Measurements from ENCODE around the gene HK1.
A peak's percentile ranks its signal among the peaks of the same experiment; 100 is the strongest.

HK1 gene

DNA sequence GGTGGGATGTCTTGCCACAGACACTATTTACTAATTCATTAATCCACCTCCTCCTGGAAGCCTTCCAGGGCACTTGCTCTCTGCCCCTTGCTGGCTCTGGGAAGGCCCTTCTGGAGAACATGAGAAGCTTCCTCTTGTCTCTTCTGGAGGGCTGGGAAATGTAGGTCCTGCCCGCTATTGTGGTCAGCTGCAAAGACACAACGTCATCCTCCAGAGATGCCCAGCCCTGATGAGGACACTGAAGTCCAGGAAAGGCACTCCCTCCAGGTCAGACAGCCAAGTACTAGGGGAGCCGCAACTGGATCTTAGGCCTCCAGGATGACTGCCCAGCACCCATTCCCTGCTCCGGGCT lies 148.1 kb downstream of the HK1 start:
- no peaks in the 10 kb centered on the region for H3K27me3 ChIP-seq (ENCODE audit: control insufficient read depth, insufficient read depth, low read length)
- H3K9ac ChIP-seq, result no peak overlapping the region
- no peak overlapping the region for H2AFZ ChIP-seq
- H3K27ac ChIP-seq, result no peak overlapping the region
- no peaks in the 10 kb centered on the region for H3K79me2 ChIP-seq
- H3K4me1 ChIP-seq, result no peaks in the 10 kb centered on the region
- TF ChIP-seq, protein P1, sequence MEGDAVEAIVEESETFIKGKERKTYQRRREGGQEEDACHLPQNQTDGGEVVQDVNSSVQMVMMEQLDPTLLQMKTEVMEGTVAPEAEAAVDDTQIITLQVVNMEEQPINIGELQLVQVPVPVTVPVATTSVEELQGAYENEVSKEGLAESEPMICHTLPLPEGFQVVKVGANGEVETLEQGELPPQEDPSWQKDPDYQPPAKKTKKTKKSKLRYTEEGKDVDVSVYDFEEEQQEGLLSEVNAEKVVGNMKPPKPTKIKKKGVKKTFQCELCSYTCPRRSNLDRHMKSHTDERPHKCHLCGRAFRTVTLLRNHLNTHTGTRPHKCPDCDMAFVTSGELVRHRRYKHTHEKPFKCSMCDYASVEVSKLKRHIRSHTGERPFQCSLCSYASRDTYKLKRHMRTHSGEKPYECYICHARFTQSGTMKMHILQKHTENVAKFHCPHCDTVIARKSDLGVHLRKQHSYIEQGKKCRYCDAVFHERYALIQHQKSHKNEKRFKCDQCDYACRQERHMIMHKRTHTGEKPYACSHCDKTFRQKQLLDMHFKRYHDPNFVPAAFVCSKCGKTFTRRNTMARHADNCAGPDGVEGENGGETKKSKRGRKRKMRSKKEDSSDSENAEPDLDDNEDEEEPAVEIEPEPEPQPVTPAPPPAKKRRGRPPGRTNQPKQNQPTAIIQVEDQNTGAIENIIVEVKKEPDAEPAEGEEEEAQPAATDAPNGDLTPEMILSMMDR (IDR thresholded peaks at IDR 0.05), result no peak
- no peaks in the 10 kb centered on the region for H3K9me3 ChIP-seq (ENCODE audit: control insufficient read depth, low read length)
- H3K4me2 ChIP-seq (ENCODE audit: low read length), result no peak overlapping the region
- no peak overlapping the region for H3K4me3 ChIP-seq (ENCODE audit: low read depth, low read length)
- H3K36me3 ChIP-seq (ENCODE audit: control insufficient read depth, insufficient read depth, low read length), result no peaks in the 10 kb centered on the region

DNA sequence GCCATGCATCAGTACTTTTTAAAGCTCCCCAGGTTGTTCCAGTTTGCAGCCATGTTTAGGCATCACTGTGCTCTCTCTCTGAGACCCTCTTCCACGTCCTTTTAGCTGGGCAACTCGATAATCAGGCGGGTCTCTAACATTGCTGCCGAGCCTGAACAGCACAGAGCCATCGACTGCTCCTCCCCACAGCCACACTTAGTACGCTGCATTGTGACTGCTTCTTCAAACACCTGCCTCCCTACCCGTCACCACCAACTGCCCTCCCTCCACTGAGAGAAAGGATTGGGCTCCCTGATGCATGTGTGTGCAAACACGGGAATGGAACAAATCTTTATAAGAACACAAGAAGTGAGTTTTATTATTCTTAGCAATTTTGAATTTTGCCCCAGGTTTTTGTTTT lies 149.9 kb downstream of the HK1 start:
- H3K9ac ChIP-seq, result no peak overlapping the region
- no peaks in the 10 kb centered on the region for H3K79me2 ChIP-seq
- TF ChIP-seq, protein P1 (IDR thresholded peaks at IDR 0.05), result no peak
- H3K36me3 ChIP-seq (ENCODE audit: control insufficient read depth, insufficient read depth, low read length), result no peaks in the 10 kb centered on the region
- no peaks in the 10 kb centered on the region for H3K4me1 ChIP-seq
- H2AFZ ChIP-seq, result peak overlapping the region; percentile 28
- H3K27ac ChIP-seq, result no peak overlapping the region
- H3K27me3 ChIP-seq (ENCODE audit: control insufficient read depth, insufficient read depth, low read length), result no peaks in the 10 kb centered on the region
- H3K4me3 ChIP-seq (ENCODE audit: low read depth, low read length), result no peak overlapping the region
- H3K9me3 ChIP-seq (ENCODE audit: control insufficient read depth, low read length), result no peaks in the 10 kb centered on the region
- no peak overlapping the region for H3K4me2 ChIP-seq (ENCODE audit: low read length)

DNA sequence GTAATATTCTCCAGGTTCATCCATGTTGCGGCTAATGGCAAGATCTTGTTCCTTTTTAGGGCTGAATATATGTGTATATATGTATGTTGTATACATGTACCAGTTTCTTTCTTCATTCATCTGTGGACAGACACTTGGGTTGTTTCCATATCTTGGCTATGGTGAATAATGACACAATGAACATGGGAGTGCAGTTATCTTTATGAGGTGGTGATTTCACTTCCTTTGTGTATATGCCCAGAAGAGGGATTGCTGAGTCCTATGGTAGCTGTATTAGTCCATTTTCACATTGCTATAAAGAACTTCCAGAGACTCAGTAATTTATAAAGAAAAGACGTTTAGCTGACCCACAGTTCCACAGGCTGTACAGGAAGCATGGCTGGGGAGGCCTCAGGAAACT lies 155.9 kb downstream of the HK1 start:
- no peaks in the 10 kb centered on the region for H3K9me3 ChIP-seq (ENCODE audit: control insufficient read depth, low read length)
- H3K36me3 ChIP-seq (ENCODE audit: control insufficient read depth, insufficient read depth, low read length), result no peaks in the 10 kb centered on the region
- H3K27ac ChIP-seq, result no peak overlapping the region
- TF ChIP-seq, protein P1 (IDR thresholded peaks at IDR 0.05), result no peak
- H3K4me3 ChIP-seq (ENCODE audit: low read depth, low read length), result no peak overlapping the region
- H3K79me2 ChIP-seq, result no peaks in the 10 kb centered on the region
- no peak overlapping the region for H3K9ac ChIP-seq
- no peak overlapping the region for H2AFZ ChIP-seq
- peaks cover 8% of the 10 kb centered on the region for H3K4me1 ChIP-seq
- H3K27me3 ChIP-seq (ENCODE audit: control insufficient read depth, insufficient read depth, low read length), result no peaks in the 10 kb centered on the region
- no peak overlapping the region for H3K4me2 ChIP-seq (ENCODE audit: low read length)

DNA sequence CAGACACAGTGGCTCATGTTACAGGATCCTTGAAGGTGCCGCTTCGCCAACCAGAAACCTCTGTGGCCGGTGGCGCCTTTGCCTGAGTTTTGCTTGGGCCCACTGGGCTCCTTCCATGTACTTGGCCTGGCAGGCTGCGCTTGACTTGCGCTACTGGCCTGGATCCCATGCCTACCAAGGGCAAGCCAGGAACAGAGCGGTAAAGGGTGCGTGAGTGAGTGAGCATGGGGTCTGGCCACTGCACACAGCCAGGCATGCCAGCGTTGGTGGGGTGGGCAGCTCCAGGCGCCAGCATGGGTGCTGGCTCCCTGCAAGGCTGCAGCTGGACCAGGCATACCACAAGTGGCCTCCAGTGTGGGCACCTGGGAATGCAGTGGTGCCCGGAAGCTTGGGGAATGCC lies 156.6 kb downstream of the HK1 start:
- Histone ChIP-seq H3K79me2 (no peaks in the 10 kb centered on the region), H3K27ac (no peak overlapping the region), H2AFZ (no peak overlapping the region), H3K4me3 (ENCODE audit: low read depth, low read length) (no peak overlapping the region), H3K27me3 (ENCODE audit: control insufficient read depth, insufficient read depth, low read length) (no peaks in the 10 kb centered on the region), H3K4me1 (peaks cover 8% of the 10 kb centered on the region), H3K9me3 (ENCODE audit: control insufficient read depth, low read length) (no peaks in the 10 kb centered on the region), H3K9ac (no peak overlapping the region), H3K36me3 (ENCODE audit: control insufficient read depth, insufficient read depth, low read length) (no peaks in the 10 kb centered on the region), H3K4me2 (ENCODE audit: low read length) (no peak overlapping the region)
- TF ChIP-seq, protein P1 (IDR thresholded peaks at IDR 0.05), result no peak

DNA sequence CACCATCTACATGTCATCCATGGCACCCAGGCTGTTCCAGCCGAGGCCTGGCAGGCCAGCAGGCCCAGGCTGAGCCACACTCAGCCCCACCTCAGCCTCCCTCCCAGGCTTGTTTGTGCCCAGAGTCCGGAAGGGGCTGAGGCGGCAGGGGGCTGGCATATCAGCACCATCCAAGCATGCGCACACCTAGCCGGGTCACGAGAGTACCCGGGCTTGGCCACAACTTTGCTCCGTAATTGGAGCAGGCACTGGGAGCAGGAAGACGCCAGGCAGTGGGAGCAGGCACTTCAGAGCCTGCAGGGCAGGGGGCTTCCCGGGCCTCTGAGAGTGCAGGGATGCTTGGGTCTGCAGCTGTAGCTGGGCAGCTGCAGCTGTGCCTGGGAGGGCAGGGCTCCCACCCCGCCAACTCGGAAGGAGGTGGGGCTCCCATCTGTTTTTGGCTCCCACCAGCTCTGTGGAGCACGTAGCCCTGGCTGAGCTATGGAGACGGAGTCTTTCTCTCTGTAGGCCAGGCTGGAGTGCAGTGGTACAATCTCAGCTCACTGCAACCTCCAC lies 157.7 kb downstream of the HK1 start:
- Histone ChIP-seq H3K36me3 (ENCODE audit: control insufficient read depth, insufficient read depth, low read length) (no peaks in the 10 kb centered on the region), H2AFZ (no peak overlapping the region), H3K9me3 (ENCODE audit: control insufficient read depth, low read length) (no peaks in the 10 kb centered on the region), H3K4me1 (peaks cover 8% of the 10 kb centered on the region), H3K79me2 (no peaks in the 10 kb centered on the region), H3K9ac (no peak overlapping the region), H3K27me3 (ENCODE audit: control insufficient read depth, insufficient read depth, low read length) (no peaks in the 10 kb centered on the region), H3K4me3 (ENCODE audit: low read depth, low read length) (no peak overlapping the region), H3K27ac (no peak overlapping the region), H3K4me2 (ENCODE audit: low read length) (no peak overlapping the region)
- TF ChIP-seq, protein P1 (IDR thresholded peaks at IDR 0.05), result no peak

Data from parathyroid adenoma (tissue), 2 donors.